T-helper 2 cell (primary cell): ENCODE results near the gene ASMTL.

ENCODE experiments used
- DNase-seq, 5 experiments: peaks; one replicate each; pipeline versions ENCODE4 v3.0.0 to v3.0.0-alpha.2; 2012 to 2022

The ASMTL gene

GRCh38 chrX:1403228-1403627 lies 49.5 kb downstream of the ASMTL start:
- no peak for DNase-seq

DNA sequence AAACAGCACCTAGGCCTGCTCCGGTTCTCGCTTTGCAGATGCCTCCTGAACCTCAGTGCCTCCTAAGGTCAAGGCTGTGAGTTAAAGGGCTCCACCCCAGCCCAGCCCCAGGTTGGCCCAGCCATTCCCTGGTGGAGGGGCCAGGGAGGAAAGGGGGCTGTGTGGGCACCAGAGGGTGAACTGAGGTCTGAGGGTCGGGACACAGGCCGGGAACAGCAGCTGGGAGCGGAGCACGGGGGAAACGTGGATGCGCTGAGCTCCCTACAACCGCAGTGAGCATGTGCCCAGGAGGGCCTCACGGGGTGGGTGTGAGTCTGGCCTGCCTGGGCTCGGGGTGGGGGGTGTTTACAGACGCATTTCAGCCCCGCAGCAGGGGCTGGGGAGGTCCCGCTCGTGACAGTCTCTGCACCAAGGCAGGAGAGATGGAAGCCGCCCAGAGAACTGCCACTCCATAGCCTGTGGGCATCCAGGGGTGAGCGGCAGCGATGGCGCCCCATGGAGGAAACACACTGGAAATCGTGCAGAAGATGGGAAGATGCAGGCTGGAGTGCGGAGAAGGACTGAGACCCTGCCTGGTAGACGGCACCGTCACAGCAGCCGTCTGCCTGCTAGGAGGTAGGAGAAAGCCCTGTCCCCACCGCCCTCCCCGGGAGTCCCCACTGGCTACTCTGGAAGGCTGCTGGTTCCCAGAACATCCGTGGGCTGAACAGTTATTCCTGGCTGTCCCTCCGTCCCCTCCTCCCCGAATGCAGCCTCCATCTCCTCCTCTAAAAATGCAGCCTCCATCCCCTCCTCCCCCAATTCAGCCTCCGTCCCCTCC lies 50.9 kb downstream of the ASMTL start:
- DNase-seq, result no peak

- DNase-seq, result no peak
Observed at GRCh38 chrX:1400742-1401471, 51.8 kb downstream of the ASMTL start.

GRCh38 chrX:1400049-1400448 lies 52.7 kb downstream of the ASMTL start:
- no peak for DNase-seq

DNA sequence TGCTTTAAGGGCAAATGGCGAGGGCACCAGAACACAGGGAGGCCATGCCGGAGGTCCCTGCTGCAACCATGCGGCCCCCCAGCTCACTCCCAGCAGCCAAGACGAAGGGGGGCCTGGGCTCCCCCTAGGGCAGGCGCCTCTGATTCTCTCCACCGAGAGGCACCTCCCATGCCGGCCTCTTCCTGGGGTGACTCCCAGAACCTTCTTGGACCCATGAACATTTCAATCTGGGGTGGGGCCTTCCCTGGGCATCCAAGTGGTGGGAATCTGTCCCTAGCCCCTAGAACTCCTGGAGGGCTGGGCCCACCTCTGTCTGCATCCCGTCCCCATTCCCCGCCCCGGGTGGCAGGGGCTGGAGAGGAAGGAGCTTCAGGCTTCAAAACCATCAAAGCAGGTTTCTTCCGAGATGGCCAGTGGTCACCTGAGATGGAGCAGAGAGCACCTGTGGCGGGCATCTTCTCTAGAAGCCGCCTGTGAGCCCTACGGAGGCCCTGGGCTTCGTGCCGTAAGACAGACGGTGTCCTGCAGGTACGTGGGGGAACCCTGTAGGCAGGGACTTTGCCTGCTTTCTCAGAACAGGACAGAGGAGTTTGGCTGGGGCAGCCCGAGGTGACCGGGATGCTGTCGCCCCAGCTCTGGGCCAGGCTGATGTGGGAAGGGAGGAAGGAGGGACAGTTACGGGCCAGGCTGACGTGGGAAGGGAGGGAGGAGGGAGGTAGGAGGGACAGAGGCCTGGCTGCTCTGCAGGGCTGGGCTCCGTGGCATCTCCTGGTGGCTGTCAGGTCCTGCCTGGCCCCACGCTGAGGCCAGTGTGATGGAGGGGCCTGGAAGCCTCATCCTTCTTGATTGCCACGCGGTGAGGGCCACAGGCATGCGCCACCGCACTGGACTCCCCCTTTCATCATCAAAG lies 54.0 kb downstream of the ASMTL start:
- DNase-seq, result no peak

DNA sequence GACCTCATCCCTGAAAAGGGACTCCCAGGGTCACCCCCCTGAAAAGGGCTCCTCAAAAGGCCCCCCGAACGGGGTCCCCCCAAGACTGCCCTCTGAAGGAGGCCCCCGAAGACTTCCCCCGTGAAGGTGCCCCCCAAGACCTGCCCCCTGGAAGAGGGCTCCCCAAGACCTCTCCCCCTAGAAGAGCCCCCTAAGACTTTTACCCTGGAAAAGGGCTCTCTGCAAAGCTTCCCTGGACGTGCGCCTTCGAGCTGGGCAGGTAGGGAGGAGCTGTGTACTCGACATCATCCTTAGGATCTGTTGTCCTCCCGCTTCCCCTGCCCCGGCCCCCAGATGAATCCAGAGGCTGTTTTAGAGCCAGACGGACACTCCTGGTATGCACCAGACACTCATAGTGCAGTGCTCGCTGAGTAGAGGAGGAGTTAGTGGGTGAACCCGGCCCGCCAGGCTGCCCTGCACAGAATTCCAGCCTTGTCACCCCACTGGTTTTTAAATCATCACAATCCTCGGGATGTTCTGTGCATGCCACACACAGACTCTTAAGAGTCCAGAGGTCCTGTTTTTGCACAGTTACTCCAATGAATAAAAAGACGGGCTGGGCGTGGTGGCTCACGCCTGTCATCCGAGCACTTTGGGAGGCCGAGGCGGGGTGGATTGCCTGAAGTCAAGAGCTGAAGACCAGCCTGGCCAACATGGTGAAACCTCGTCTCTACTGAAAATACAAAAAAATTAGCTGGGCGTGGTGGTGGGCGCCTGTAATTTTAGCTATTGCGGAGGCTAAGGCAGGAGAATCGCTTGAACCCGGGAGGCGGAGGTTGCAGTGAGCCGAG lies 55.1 kb downstream of the ASMTL start:
- no peak for DNase-seq

DNA sequence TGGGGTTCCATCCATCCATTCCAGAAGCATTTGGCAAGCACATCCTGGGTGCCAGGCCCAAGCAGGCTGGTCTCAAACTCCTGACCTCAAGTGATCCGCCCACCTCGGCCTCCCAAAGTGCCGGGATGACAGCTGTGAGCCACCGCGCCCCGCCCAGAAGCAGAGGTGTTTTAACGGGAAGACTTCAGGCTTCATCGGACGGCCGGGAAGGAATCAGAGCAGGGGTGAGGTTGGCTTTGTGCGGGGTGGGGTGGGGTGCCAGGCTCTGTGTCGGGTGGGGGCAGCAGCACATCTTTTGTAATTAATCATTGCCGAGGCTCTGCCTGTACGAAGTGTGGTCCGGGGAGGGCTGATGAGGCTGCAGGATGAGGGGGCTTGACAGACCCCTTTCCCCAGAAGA lies 55.7 kb downstream of the ASMTL start:
- no peak for DNase-seq

DNA sequence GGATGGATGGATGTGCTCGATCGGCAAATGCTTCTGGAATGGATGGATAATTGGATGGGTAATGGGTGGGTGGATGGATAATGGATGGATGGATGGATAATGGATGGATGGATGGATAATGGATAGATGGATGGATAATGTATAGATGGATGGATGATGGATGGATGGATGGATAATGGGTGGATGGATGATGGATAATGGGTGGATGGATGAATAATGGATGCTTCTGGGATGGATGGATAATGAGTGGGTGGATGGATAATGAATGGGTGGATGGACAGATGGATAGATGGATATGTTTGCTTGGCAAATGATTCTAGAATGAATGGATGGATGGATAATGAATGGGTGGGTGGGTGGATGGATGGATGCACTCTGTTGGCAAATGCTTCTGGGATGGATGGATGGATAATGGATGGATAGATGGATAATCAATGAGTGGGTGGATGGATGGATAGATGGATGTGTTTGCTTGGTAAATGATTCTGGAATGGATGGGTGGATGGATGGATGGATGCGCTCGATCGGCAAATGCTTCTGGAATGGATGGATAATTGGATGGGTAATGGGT lies 57.0 kb downstream of the ASMTL start:
- DNase-seq, result no peak

DNA sequence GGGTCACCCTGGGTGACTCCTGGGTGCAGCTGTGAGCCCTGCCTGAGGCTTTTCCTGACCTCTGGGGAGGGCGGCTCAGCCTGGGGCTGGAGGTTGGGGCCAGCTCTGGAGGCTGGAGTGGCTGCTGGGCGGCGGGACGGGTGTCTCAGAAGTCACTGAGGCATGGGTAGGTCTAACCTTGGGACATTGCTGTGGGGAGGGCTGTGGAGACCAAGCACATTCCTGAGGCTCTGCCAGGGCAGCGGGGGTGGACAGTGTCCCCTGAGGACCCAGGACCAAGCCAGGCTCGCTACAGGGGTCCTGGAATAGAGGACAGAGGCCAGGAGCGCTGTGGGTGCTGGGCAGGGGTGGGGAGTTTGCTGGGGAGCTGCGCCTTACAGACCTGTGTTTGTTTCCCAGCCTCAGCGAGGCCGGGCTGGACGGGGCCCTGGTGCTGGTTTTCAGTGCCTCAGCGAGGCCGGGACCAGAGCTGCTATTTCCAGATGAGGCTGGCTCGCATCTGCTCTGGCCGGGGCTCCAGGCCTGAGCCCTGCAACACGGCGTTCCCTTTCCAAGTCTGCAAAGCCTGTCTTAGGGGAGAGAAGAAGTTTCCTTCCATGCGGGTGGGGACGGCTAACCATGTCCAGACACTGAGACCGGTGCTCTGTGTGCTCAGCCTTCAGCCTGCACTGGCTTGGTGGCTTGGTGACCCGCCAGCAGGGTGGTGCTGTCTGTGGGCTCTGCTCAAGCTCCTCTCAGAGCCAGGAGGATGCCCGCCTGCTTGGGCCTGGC lies 57.8 kb downstream of the ASMTL start:
- no peak for DNase-seq

GRCh38 chrX:1393871-1394615 lies 58.7 kb downstream of the ASMTL start:
- no peak for DNase-seq

DNA sequence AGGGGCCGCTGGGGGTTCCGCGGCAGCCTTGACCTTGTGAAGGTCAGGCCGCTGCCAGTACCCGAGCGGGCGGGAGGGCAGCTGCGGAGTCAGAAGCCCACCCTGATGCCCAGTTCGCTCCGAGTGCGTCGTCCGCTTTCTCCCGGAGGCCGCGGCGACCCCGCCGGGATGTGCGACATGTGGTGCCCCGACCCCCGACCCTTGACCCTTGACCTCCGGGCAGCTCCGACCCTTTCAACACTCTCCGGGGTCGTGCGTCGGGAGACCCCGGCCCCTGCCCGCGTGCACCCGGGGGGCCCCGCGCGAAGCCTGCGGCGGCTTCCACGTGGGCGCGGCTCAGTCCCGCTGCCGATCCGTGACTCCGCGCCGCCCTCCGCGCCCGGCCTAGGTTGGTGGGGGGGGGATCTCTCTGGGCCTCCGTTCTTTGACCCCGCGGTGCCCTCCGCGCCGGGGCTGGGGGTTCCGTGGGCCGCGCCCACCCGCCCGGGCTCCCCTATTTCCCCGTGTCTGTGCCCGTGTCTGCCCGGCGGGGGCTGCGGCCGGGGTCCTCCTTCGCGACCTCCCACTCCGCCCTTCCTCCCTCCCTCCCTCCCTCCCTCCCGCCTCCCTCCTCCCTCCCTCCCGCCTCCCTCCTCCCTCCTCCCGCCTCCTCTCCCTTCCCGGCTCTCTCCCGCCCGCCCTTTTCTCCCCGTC lies 60.2 kb downstream of the ASMTL start:
- DNase-seq, result peak in 2 of 5 experiments; percentile 50 to 78

DNA sequence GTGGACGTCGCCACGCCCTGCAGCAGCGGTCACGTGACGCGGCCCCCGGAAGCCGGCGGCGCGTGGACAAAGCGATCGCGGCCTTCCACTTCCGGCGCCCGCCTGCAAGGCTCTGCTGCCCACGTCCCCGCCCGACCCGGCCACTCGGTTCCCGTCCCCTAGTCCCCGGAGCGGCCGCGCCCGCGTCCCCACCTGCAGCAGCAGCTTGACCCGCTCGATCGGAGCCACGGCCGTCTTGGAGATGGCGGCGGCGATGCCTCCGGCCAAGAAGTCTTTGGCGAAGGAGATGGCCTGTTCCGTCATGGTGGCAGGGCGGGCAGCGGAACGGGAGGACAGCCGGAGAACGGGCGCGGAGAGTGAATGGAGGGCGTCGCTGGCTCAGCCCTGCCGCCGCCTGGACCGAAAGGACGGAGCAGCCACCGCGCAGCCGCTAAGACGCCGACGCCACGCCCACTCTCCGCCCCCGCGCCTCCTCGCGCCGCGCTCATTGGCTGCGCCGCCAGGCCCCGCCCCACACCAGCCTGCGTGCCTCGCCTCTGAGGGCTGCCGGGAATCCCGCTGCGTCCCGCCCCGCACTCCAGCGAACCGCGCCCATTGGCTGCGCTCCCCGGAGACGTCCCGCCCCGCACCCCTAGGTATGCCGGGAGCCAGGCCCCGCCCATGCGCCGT lies 60.9 kb downstream of the ASMTL start, which contains the start of gene SLC25A6:
Gene SLC25A6, minus strand, starts transcription at position 407 of the 669 bp plus-strand sequence. Its CDS starts 104 bp downstream, at position 303.
- peak; percentile 98 to 99 (median 99) for DNase-seq

DNA sequence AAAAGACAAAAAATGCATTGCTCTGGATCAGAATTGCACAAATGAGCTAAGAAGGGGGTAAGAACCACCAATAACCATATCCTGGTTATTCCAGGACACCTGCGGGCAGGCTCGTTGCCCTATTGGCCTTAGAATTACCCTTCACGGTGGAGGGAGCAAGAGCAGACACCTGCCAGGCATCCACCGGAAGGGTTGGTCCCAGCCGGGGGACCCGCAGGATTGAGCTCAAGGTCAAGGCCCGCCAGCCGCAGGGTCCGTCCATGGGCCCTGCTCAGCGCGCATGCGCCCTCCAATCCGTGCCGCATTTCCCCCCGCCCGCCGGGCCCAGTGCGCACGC lies 61.4 kb downstream of the ASMTL start:
- DNase-seq, result no peak

DNA sequence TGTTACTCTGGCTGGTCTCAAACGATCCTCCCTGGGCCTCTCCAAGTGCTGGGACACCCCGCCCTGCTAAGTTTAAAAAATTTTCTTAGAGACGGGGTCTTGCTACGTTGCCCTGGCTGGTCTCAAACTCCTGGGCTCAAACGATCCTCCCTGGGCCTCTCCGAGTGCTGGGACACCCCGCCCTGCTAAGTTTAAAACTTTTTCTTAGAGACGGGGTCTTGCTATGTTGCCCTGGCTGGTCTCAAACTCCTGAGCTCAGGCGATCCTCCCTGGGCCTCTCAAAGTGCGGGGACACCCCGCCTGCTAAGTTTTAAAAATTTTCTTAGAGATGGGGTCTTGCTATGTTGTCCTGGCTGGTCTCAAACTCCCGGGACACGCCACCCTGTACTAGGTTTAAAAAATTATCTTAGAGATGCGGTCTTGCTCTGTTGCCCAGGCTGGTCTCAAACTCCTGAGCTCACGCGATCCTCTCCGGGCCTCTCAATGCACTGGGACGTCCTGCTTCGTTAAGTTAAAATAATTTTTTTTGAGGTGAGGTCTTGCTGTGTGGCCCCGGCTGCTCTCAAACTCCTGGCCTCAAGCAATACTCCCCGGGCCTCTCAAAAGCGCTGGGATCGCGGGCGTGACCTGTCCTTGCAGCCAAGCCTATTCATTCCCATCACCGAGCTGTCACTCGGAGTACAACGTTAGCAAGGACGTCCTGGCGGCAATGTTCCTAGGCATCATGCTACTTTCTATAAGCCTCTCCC lies 61.9 kb downstream of the ASMTL start:
- no peak for DNase-seq

- DNase-seq, result no peak
Observed at GRCh38 chrX:1389993-1390285, 62.8 kb downstream of the ASMTL start.

DNA sequence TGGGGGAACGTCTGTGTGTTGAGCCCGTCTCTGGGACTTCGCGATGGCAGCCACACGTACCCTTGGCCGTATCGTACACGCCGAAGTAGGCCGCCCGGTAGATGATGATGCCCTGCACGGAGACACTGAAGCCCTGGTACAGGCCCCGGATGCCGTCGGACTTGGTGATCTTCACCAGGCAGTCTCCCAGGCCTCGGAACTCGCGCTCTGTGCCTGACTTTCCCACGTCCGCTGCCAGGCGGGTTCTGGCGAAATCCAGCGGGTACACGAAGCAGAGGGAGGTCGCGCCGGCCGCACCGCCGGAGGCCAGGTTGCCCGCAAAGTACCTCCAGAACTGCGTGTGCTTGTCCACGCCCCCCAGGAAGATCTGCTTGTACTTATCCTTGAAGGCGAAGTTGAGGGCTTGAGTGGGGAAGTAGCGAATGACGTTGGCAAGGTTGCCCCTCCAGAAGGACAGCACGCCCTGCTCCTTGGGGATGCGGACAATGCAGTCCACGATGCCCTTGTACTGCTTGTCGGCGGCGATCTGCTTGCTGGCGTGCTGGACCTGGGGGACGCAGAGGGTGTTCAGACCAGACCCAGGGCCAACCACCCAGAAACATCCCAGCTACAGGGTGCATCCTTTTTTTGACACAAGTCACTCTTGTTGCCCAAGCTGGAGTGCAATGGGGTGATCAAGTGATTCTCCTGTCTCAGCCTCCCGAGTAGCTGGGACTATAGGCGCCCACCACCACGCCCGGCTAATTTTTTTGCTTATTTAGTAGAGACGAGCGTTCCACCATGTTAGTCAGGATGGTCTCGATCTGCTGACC lies 63.3 kb downstream of the ASMTL start:
- no peak for DNase-seq

- no peak for DNase-seq
Observed at GRCh38 chrX:1388651-1389050, 64.1 kb downstream of the ASMTL start.
